HCT116 (cell line): ENCODE results near the gene CHMP2A.

Source experiments
- CBX3 ChIP-seq: IDR thresholded peaks from 2 replicates; pipeline ENCODE4 v1.6.1; 2012; ENCODE audit warnings: low read depth
- CEBPB ChIP-seq: IDR thresholded peaks from 2 replicates; pipeline ENCODE4 v1.6.1; 2012; ENCODE audit warnings: low read depth
- EZH2 ChIP-seq: fragments of 200-600 bp; sonication (generic); IDR thresholded peaks from 2 replicates; pipeline ENCODE4 v1.6.1; 2017; ENCODE audit warnings: antibody characterized with exemption, mixed run types
- EZH2phosphoT487 ChIP-seq: fragments of 200-600 bp; IDR thresholded peaks from 2 replicates; pipeline ENCODE4 v1.6.1; 2018; ENCODE audit warnings: antibody characterized with exemption, borderline replicate concordance
- FOSL1 ChIP-seq: IDR thresholded peaks from 2 replicates; pipeline ENCODE4 v1.6.1; 2012; ENCODE audit warnings: low read depth
- JUND ChIP-seq: IDR thresholded peaks from 2 replicates; pipeline ENCODE4 v1.6.1; 2012
- POLR2A ChIP-seq: IDR thresholded peaks from 2 replicates; pipeline ENCODE4 v1.7.0; 2011; ENCODE audit warnings: borderline replicate concordance; ENCODE audit not compliant: insufficient read depth, insufficient read length; ENCODE audit errors: extremely low read depth
- POLR2AphosphoS5 ChIP-seq: IDR thresholded peaks from 2 replicates; pipeline ENCODE4 v1.6.1; 2011; ENCODE audit warnings: mild to moderate bottlenecking, low read depth, low read length, moderate library complexity
- SP1 ChIP-seq: IDR thresholded peaks from 2 replicates; pipeline ENCODE4 v1.6.1; 2012; ENCODE audit warnings: low read depth
- TF ChIP-seq, protein P1 (sequence below), 3 experiments: fragments of 200-600 bp in 1 of 3; sonication (generic) in 1 of 3; IDR thresholded peaks in 2 of 3; conservative IDR thresholded peaks in 1 of 3; 2 replicates each; pipeline ENCODE4 v1.5.1; 2012 to 2017; ENCODE audit warnings: low read depth in 2 of 3, low read length in 2 of 3, antibody characterized with exemption in 1 of 3, borderline replicate concordance in 1 of 3, control low read depth in 1 of 3, mild to moderate bottlenecking in 1 of 3, mixed read lengths in 1 of 3, mixed run types in 1 of 3, moderate library complexity in 1 of 3; ENCODE audit not compliant: insufficient read depth in 1 of 3

- TF ChIP-seq, protein P1, sequence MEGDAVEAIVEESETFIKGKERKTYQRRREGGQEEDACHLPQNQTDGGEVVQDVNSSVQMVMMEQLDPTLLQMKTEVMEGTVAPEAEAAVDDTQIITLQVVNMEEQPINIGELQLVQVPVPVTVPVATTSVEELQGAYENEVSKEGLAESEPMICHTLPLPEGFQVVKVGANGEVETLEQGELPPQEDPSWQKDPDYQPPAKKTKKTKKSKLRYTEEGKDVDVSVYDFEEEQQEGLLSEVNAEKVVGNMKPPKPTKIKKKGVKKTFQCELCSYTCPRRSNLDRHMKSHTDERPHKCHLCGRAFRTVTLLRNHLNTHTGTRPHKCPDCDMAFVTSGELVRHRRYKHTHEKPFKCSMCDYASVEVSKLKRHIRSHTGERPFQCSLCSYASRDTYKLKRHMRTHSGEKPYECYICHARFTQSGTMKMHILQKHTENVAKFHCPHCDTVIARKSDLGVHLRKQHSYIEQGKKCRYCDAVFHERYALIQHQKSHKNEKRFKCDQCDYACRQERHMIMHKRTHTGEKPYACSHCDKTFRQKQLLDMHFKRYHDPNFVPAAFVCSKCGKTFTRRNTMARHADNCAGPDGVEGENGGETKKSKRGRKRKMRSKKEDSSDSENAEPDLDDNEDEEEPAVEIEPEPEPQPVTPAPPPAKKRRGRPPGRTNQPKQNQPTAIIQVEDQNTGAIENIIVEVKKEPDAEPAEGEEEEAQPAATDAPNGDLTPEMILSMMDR (IDR thresholded peaks at IDR 0.05 in 2 of 3, conservative IDR thresholded peaks at IDR 0.05 in 1 of 3; ENCODE audit: borderline replicate concordance in 1 of 3, insufficient read depth in 1 of 3, low read depth in 2 of 3, low read length in 2 of 3): no peak
- TF ChIP-seq SP1: no peak
- no peak for TF ChIP-seq FOSL1
- no peak for TF ChIP-seq CEBPB
- TF ChIP-seq POLR2AphosphoS5: no peak
- no peak for TF ChIP-seq EZH2phosphoT487
- no peak for TF ChIP-seq EZH2
- no peak for TF ChIP-seq POLR2A
- no peak for TF ChIP-seq CBX3
- TF ChIP-seq JUND: no peak
Observed at GRCh38 chr19:58578012-58578925, 23.4 kb upstream of the CHMP2A start.
